ENCODE data around the gene KIT.

KIT gene

DNA sequence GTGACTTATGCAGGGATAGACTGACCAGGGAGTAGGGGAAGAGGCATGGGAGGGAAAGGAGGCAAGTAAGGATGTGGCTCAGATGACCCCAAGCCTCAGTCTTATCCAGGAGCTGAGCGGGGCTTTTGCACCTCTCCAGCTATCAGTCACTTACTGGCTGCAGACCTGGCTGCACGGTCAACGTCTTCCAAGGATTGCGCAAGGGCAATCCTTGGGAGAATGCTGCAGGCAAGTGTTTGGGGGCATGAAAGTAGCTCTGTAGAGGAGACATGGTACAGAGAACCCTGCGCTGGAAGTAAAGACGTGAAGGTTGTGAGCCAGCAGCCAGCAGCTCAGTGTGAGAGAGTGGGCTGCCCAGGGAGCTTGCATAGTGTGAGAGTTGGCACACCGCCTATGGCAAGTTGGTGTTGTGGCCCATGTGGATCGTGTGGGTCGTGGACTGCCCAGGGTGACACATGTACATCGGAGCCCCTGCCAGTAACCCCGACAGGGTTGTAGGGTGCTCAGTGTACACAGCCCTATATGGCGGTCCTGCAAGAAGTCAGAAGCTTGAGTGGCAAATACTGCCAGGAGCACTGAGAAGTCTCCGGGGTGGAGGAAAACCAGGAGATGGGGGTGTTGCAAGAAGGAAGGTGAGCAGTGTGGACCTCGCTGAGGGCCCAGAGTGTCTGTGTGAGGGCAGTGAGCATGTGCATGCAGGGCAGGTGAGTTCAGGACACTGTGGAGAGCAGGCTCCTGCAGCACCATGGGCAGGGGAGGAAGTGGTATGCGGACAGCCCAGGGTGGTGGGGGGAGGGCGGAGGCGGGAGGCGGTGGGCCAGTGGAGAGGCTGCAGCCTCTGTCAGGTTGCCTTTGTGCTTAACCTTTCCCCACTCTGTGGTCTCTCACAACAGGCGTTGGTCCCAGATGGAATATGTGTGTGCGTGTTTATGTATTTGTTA is 50.9 kb downstream of the KIT start:
- no peak for DNase-seq

- no peak for DNase-seq
Observed at GRCh38 chr4:54709400-54709799, 51.6 kb downstream of the KIT start.

DNA sequence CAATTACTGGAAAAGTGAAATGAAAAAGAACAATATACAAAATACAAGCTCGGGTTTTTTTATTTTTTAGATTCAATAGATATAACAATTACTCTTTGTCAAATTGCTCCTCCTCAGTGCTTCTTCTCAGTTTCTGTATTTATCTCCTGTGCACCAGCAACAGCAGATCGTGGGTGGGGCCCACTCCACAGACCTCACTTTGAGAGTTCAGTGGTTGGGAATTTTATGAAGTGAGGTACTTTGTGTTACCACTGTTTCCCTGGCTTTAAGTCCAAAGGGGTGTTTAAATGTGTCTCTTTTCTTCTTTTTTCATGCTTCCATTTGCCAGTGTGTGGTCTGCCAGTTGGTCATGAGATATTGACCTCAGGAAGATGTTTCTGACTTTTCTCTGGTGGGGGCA is 54.4 kb downstream of the KIT start:
- no peak for DNase-seq

GRCh38 chr4:54714631-54715030 is 56.9 kb downstream of the KIT start:
- DNase-seq, result no peak

- DNase-seq, result no peak
Observed at GRCh38 chr4:54716478-54717065, 58.8 kb downstream of the KIT start.

GRCh38 chr4:54717694-54718093 is 59.9 kb downstream of the KIT start:
- no peak for DNase-seq

GRCh38 chr4:54719378-54719777 is 61.6 kb downstream of the KIT start:
- no peak for DNase-seq

DNA sequence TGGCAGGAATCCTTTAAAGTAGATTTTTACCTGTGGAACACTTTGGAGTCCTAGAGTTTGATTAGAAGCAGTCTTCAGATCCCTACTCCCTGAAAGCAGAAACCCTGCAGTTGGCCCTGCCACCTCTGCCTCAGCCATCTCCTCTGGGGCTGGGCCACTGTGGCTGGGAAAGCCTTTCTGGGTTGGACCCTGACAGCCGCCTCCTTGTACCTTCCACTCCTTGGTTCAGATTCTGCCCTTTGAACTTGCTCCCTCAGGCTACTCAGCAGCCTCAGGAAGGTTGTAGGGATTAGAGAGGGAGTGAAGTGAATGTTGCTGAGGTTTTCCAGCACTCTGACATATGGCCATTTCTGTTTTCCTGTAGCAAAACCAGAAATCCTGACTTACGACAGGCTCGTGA is 65.5 kb downstream of the KIT start:
- DNase-seq, result no peak

GRCh38 chr4:54723820-54724219 is 66.1 kb downstream of the KIT start:
- no peak for DNase-seq

DNA sequence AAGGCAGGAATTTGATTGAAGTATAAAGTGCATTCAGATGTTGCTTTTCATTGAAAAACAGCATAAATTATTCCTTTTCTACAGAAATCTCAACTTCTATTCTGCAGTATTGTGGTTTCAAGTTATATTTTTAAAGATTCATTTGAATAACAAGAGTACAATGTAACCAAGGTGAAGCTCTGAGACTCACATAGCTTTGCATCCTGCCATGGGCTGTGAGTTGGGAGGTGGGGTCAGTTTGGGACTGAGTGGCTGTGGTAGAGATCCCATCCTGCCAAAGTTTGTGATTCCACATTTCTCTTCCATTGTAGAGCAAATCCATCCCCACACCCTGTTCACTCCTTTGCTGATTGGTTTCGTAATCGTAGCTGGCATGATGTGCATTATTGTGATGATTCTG is 69.2 kb downstream of the KIT start:
- DNase-seq, result no peak

GRCh38 chr4:54727346-54727745 is 69.6 kb downstream of the KIT start:
- no peak for DNase-seq

GRCh38 chr4:54728368-54728767 is 70.6 kb downstream of the KIT start:
- DNase-seq, result no peak

DNA sequence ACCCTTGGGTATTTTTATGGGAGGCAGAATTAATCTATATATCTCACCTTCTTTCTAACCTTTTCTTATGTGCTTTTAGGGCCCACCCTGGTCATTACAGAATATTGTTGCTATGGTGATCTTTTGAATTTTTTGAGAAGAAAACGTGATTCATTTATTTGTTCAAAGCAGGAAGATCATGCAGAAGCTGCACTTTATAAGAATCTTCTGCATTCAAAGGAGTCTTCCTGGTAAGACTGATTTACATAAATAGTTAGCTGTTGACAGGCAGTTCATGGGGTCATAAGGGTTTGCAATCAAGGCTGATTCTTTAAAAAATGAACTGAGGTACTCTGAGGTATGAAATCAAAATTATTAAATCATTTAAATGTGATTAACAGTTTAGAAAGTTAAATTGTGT is 71.5 kb downstream of the KIT start:
- no peak for DNase-seq

GRCh38 chr4:54730581-54730980 is 72.8 kb downstream of the KIT start:
- DNase-seq, result no peak

GRCh38 chr4:54731552-54731951 is 73.8 kb downstream of the KIT start:
- no peak for DNase-seq

GRCh38 chr4:54731976-54732375 is 74.2 kb downstream of the KIT start:
- DNase-seq, result no peak

GRCh38 chr4:54737421-54737820 is 79.7 kb downstream of the KIT start:
- no peak for DNase-seq

DNA sequence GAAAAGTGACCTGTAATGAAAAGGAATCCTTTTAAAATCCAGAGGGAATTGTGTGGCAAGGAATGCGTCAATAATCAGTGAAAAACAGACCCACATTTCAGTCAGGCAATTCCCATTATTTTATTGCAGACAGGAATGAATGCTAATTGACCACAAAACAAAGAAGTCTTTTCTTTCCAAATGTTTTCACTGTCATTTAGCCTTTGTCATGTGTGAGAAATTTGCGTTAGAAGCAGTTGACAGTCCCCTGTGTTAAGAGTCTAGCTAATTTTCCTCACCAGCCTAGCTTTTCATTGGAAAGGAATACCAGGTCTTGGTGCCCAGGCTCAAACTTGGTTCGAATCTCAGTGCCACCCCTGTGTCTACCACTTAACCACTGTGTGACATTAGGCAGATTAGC is 83.4 kb downstream of the KIT start:
- no peak for DNase-seq

- no peak for DNase-seq
Observed at GRCh38 chr4:54742636-54743399, 85.1 kb downstream of the KIT start.

GRCh38 chr4:54743562-54743961 is 85.8 kb downstream of the KIT start:
- no peak for DNase-seq

DNA sequence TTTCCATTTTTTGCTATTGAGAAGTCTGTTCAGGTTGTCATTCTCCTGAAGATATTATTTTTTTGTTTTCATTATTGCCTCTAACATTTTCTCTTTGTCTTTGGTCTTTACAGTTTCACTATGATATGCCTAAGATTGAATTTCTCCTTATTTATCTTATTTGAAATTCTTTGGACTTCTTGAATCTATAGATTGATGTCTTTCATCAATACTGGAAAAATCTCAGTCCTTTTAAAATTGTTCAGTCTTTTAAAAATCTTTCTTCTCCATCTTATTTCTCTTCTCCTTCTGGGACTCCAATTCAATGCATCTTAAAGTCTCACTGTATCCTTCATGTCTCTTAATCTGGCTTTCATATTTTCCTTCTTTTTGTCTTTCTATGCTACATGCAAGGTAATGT is 86.7 kb downstream of the KIT start:
- no peak for DNase-seq

DNA sequence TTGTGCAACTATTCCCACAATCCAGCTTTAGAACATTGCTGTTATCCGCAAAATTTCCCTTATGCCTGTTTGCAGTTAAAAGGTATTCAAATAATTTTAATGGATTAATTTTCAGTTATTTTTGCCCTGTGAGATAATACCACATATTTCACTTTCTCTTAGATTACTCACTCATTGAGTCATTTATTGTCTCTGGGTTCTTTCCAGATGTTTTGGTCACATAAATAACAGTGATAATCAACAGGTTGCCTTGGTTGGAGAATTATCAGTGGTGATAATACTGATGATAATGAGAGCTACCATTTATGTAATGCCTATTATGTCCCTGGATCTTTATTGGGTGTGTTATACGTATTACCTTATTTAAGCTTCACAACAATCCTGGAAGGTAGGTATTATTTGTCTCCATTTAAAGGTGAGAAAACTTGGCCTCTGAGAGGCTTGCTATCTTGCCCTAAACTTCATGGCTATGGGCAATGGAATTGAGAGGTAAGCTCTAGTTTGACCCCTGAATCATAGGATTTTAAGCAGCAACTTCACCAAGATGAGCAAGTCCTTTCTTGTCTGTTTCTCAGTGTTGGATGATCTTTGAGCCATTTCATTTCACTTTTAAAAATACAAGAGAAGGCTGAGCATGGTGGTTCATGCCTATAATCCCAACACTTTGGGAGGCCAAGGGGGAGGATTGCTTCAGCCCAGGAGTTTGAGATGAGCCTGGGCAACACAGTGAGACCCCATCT is 87.4 kb downstream of the KIT start:
- no peak for DNase-seq

GRCh38 chr4:54746218-54746617 is 88.5 kb downstream of the KIT start:
- DNase-seq, result no peak
